GM21528 (cell line): ENCODE results near the gene DNM3.

Source experiments
- ATAC-seq: cut with Tn5 transposase; IDR thresholded peaks from one replicate; pipeline ENCODE4 v1.9.1; 2021; ENCODE audit warnings: mild to moderate bottlenecking, moderate library complexity; ENCODE audit not compliant: unreplicated experiment, low FRiP score

The DNM3 gene

GRCh38 chr1:172085317-172085716 lies 244.0 kb downstream of the DNM3 start:
- no peak for ATAC-seq

GRCh38 chr1:172086137-172086536 lies 244.8 kb downstream of the DNM3 start:
- ATAC-seq = no peak

GRCh38 chr1:172088256-172088655 lies 247.0 kb downstream of the DNM3 start:
- ATAC-seq = no peak

DNA sequence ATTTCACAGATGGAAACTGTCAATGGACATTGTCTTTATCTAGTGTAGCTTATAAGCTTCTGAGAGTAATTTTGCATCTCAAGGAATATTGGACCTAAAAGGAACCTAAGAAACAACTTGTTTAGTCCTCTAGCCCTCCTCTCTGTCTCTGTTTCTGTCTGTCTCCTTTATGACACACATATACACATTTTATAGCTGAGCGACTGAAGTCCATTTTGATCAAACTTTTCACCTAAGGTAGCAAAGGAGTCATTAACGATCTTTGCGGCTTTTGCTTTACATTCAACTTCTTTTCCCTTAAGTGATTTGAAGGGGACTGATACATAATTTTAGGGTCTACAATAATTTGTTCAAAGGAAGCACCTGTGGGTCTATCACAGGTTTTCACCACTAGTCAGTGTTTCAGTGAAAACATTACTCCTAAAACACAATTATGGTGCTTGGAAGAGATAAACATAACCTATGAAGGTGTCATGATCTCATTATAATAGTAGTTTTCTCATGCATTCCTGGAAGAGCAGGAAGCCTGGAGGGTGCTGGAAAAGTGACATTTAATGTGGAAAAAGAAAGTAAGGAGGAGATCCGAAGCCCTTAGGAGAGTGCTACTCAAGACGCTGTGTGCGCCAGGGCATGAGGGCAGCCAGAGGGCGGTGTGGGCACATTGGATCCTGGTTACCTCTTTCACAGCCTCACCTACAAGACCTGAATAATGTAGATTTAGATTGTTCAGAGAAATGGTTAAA lies 248.6 kb downstream of the DNM3 start:
- no peak for ATAC-seq

DNA sequence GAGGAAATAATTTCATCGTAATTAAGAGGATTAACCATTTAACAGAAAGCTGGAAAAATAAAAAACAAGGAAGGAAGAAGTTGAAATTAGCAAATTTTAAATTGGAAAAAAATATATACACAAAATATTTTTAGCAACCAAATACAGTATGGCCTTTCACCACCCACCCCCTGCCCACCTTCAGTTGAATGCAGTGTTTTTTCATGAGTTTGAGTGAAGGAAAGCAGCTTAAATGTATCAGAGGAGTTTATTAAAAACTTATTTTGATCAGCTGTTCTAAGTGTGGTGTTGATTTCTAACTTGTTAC lies 249.2 kb downstream of the DNM3 start:
- no peak for ATAC-seq

DNA sequence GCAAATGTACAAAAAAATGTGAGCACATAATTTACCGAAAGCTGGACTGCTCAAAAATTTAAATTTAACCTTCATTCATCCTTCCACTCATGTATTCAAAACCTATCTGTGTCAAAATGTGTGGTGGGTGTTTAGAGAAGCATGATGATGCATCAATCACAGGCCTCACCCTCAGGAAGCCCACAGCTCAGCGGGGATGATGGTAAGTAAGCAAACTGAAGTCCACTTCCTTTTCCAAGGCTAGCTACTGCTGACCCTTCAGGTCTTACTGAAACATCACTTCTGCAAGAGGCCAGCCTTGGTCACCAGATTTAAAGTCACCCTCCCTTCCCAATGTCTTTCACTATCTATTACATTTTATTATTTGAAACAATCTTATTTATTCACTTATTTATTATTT lies 254.5 kb downstream of the DNM3 start:
- ATAC-seq = no peak

DNA sequence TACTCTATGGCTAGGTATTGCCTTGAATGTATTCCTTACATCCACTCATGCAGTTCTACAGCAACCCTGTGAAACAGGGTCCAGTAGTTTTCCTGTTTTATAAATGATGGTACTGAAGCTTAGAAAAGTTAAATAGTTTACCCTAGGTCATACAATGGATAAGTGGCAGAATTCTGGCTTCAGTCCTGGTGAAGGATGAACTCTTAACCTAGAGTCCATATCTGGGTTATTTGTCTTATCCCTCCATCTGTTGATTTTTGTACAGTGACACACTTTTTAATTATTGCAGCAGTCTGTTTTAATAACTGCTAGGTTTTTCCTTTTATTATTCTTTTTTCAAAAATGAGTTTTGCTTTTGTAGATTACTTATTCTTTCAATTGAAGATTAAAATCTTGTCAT lies 263.9 kb downstream of the DNM3 start:
- ATAC-seq = no peak

DNA sequence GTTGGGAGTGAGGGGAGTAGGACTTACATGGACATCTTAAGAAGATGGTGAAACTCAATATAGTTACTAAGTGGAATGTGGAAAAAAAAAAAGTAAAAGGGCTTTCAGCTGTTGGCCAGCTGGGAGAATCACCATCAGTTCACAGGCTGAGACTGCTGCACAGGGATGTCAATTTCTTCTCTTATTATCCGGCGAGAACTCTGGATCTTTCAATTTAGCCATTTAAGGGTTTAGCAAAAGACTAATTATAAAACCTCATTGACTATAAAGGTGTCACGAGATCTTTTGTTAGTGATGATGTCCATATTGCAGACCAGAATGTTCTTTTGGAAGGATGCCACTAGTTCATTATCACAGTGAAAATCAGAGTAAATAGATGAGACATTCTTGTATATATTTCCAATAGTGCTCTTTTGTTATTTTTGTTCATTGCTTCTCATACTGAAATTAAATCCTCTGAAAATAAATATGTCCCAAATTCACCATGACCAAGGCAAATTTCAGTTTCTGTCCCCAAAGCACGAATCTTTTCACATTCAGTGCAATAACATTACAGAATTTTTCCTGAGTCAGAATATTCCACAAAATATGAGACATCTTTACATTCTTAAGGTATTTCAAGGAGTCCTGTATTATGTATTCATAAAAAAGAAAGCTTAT lies 266.1 kb downstream of the DNM3 start:
- no peak for ATAC-seq

DNA sequence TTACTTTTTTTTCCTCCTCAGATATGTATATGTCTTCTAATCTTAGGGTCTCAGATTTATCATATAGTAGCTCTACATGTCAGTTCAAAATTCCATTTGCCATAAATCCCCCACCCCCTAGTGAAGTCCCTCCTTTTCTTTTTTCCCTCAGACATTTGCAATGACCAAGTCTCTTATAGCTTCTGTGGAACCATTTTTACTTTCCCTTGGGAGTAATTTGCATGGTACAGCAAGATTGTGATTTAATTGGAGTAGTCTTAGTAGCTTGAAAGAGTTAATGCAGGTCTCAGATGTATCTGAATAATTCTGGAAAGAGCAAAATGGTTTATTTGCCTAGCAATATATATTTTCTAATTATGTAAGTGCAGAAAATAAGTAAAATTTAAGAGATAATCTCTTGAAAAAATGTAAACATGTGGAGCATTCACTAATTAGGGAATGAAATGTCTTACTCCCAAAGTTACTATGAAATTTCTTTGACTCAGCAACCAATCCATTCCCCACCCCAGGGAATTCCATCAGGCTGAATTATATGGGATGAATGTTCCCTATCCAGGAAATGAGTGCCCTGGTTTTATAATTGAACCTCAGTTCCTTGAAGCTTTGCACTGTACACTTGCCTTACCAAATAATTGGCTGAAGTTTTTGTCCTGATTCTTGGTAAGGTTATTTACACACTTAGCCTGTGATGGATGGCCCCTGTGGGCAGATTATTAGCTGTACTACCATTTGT lies 267.0 kb downstream of the DNM3 start:
- ATAC-seq = no peak

GRCh38 chr1:172109359-172109758 lies 268.1 kb downstream of the DNM3 start:
- no peak for ATAC-seq

DNA sequence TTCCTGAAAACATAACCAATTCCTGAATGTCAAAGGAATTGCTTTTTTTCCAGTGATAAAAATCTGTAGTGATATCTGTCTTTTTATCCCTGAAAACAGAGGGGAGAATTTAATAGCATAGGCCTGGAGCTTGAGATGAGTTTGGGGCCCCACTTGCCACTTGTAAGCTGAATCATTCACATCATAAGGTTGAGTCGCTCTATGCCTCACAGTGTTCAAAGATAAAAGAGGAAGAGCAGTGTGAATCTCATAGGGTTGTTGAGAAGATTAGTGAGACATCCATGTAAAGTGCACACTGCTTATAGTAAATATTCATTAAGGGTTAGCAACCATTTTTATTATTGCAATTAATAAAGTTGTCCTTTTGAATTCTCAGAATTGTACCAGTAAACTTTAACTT lies 271.3 kb downstream of the DNM3 start:
- ATAC-seq = no peak

DNA sequence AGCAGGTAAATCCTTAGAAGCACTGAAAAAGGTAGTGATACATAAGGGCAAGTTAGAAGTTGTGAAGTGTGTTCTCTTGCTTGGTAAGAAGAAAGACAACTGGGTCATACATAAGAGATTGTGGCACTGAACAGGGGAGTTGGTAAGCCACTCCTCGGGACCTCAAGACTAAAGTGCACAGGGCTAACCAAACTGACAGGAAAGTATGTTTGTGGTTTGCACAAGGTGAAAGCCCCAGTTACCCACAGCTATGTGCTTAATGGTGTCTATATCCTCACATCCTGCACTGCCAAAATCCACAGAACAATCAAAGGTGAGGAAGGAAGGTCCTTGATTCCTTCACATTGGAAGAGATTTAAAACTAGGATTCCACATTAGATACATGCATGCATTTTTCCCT lies 276.5 kb downstream of the DNM3 start:
- ATAC-seq = no peak

- ATAC-seq = no peak
Observed at GRCh38 chr1:172118618-172119017, 277.3 kb downstream of the DNM3 start.

DNA sequence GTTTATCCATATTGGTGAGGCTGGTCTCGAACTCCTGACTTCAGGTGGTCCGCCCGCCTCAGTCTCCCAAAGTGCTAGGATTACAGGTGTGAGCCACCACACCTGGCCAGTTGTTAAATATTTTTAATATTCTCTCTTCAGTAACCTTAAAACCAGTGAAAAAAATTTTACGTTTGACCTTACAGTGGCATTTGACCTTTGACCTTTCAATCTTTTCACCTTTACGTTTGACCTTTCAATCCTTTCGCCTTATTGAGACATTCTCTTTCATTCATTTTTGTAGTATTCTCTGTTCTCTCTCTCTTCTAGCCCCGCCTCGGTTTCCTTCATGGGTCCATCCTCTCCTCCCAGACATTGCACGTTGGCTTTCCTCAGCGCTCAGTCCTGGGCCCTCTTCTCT lies 277.9 kb downstream of the DNM3 start:
- ATAC-seq = no peak

- no peak for ATAC-seq
Observed at GRCh38 chr1:172120381-172120780, 279.1 kb downstream of the DNM3 start.

GRCh38 chr1:172121081-172121717 lies 279.9 kb downstream of the DNM3 start:
- ATAC-seq = no peak

GRCh38 chr1:172122381-172122780 lies 281.1 kb downstream of the DNM3 start:
- no peak for ATAC-seq

GRCh38 chr1:172125250-172125649 lies 284.0 kb downstream of the DNM3 start:
- no peak for ATAC-seq

DNA sequence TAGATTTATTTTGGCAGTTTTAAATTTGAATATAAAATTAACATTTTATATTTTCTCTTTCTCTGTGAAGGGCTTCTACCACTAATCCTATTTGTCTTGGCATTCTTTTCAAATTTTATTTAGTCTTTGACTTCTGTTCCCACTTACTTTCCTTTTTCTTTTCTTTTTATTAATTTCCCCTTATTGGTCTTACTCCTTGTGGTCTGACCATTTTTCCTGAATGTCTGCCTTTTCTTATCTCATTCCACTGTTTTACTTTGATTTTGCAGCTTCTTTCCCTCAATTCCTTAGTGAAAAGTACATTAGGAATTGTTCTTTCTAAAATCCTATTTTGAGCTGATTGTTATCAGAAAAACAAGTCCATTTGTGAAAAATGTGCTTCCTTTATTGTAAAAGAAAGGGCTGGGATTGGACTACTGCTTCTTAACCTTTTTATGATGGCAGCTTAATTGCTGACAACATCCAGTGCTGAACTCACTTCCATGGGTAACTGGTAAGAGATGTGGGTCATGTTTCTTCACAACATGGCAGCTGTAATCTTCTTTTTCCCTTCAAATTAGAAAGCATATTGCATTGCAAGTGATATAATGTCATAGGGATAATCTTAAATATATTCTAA lies 284.6 kb downstream of the DNM3 start:
- no peak for ATAC-seq

GRCh38 chr1:172132836-172133235 lies 291.5 kb downstream of the DNM3 start:
- ATAC-seq = no peak
